Progenitor cell of endocrine pancreas (in vitro differentiated cells): ENCODE data around the gene MKRN1. TPM values are rescaled to one million over a fixed set of nuclear protein-coding genes. Genes with fewer than 3 reads are reported as not detected.
A peak's percentile ranks its signal among the peaks of the same experiment; 100 is the strongest.
"Not testable (repeated sequence)": the region's sequence is repeated elsewhere in the genome, so short reads cannot be mapped to it uniquely, and the experiment has no call there.

Source experiments
- DNase-seq: peaks from one replicate; pipeline ENCODE4 v3.0.0; 2021; ENCODE audit warnings: low spot score; ENCODE audit not compliant: unreplicated experiment
- H3K27ac Mint-ChIP-seq: 2 replicates; pipeline ENCODE4 v1.8.0; 2021; ENCODE audit warnings: mild to moderate bottlenecking, moderate library complexity, mixed read lengths
- H3K27me3 Mint-ChIP-seq: 2 replicates; pipeline ENCODE4 v1.8.0; 2021; ENCODE audit warnings: mixed read lengths
- H3K36me3 Mint-ChIP-seq: 2 replicates; pipeline ENCODE4 v1.8.0; 2022; ENCODE audit warnings: mixed read lengths; ENCODE audit not compliant: insufficient read depth
- H3K4me1 Mint-ChIP-seq: 2 replicates; pipeline ENCODE4 v1.8.0; 2021; ENCODE audit warnings: low read depth, mixed read lengths
- H3K4me3 Mint-ChIP-seq: 2 replicates; pipeline ENCODE4 v1.8.0; 2021; ENCODE audit warnings: low read depth, mild to moderate bottlenecking, moderate library complexity, mixed read lengths
- H3K9me3 Mint-ChIP-seq: 2 replicates; pipeline ENCODE4 v1.8.0; 2021; ENCODE audit warnings: low read depth, mixed read lengths
- CTCF ChIP-seq: fragments of 200-600 bp; sonication (generic); IDR thresholded peaks from one replicate; pipeline ENCODE4 v1.5.0; 2021; ENCODE audit warnings: antibody characterized with exemption, mild to moderate bottlenecking; ENCODE audit not compliant: unreplicated experiment
- total RNA-seq: library from RNA; stranded (reverse); gene quantifications from 2 replicates; pipeline ENCODE4 v1.2.1, GENCODE V29; 2021

The MKRN1 gene
- total RNA-seq, 1 donor from 2014 or later, result 99.4 TPM

GRCh38 chr7:140458916-140459315 is 20.4 kb downstream of the MKRN1 start:
- Mint-ChIP-seq H3K27ac (peak overlapping the region; percentile 35), H3K4me1 (peaks cover 15% of the 10 kb centered on the region), H3K9me3 (no peaks in the 10 kb centered on the region), H3K4me3 (no peak overlapping the region), H3K36me3 (peaks cover 41% of the 10 kb centered on the region), H3K27me3 (no peaks in the 10 kb centered on the region)
- no peak for TF ChIP-seq CTCF
- DNase-seq, result no peak

- no peak overlapping the region for H3K4me3 Mint-ChIP-seq
- no peaks in the 10 kb centered on the region for H3K9me3 Mint-ChIP-seq
- DNase-seq, result no peak
- H3K27ac Mint-ChIP-seq, result peak overlapping the region; percentile 41
- H3K36me3 Mint-ChIP-seq, result peaks cover 44% of the 10 kb centered on the region
- H3K27me3 Mint-ChIP-seq, result no peaks in the 10 kb centered on the region
- no peak for TF ChIP-seq CTCF
- peaks cover 18% of the 10 kb centered on the region for H3K4me1 Mint-ChIP-seq
Observed at GRCh38 chr7:140458201-140458600, 21.1 kb downstream of the MKRN1 start.

GRCh38 chr7:140456551-140457051 is 22.7 kb downstream of the MKRN1 start:
- peak overlapping the region; percentile 37 for H3K27ac Mint-ChIP-seq

GRCh38 chr7:140455743-140456142 is 23.6 kb downstream of the MKRN1 start:
- TF ChIP-seq CTCF, result no peak
- H3K36me3 Mint-ChIP-seq, result peaks cover 45% of the 10 kb centered on the region
- H3K9me3 Mint-ChIP-seq, result no peaks in the 10 kb centered on the region
- no peaks in the 10 kb centered on the region for H3K27me3 Mint-ChIP-seq
- DNase-seq, result no peak
- H3K4me3 Mint-ChIP-seq, result no peak overlapping the region
- H3K27ac Mint-ChIP-seq, result peak overlapping the region; percentile 51
- peaks cover 18% of the 10 kb centered on the region for H3K4me1 Mint-ChIP-seq

More at GRCh38 chr7:140456551-140457051, 22.7 kb downstream of the MKRN1 start:
- no peaks in the 10 kb centered on the region for H3K9me3 Mint-ChIP-seq
- peaks cover 49% of the 10 kb centered on the region for H3K36me3 Mint-ChIP-seq
- TF ChIP-seq CTCF, result no peak
- no peaks in the 10 kb centered on the region for H3K27me3 Mint-ChIP-seq
- H3K4me1 Mint-ChIP-seq, result peaks cover 20% of the 10 kb centered on the region
- DNase-seq, result no peak
- H3K4me3 Mint-ChIP-seq, result no peak overlapping the region

- H3K36me3 Mint-ChIP-seq, result peaks cover 43% of the 10 kb centered on the region
- peaks cover 18% of the 10 kb centered on the region for H3K4me1 Mint-ChIP-seq
Observed at GRCh38 chr7:140454657-140455015, 24.7 kb downstream of the MKRN1 start.

GRCh38 chr7:140453785-140454656 is 25.3 kb downstream of the MKRN1 start:
- H3K4me1 Mint-ChIP-seq, result peaks cover 18% of the 10 kb centered on the region
- not testable (repeated sequence) for DNase-seq, H3K9me3 Mint-ChIP-seq, H3K27me3 Mint-ChIP-seq, H3K4me3 Mint-ChIP-seq
- peak overlapping the region; percentile 79 for H3K27ac Mint-ChIP-seq
- H3K36me3 Mint-ChIP-seq, result peaks cover 37% of the 10 kb centered on the region

More at GRCh38 chr7:140454657-140455015, 24.7 kb downstream of the MKRN1 start:
- Mint-ChIP-seq H3K27me3 (no peaks in the 10 kb centered on the region), H3K27ac (peak overlapping the region; percentile 79), H3K4me3 (no peak overlapping the region), H3K9me3 (no peaks in the 10 kb centered on the region)
- no peak for TF ChIP-seq CTCF
- DNase-seq, result no peak
